Kidney capillary endothelial cell (primary cell): ENCODE measurements around the gene CDR2L.

Experiments used
- DNase-seq: peaks from one replicate; pipeline ENCODE4 v3.0.0-alpha.2; 2018; ENCODE audit warnings: low spot score

CDR2L gene

DNA sequence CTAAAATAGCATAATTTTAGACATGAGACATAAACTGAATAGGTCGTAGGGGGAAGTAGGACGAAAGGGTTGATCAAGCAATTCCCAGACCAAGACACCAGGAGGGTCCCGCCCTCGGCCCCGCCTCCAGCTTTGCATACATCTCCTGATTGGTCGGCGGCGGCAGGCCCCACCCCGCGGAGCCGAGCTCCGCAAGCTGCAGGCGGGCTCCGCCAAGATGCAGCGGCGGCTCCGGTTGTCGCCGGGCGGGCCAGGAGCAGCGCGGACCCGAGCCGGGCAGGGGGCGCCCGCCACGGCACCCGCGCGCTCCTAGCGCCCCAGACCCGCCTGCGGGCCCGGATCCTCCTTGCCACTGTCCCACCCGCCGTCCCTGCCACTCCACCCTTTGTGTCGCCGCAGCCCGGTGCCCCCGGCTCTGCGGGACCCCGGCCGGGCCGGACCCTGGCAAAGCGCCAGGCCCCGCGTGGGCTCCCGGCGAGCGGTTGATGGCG lies at the start of gene CDR2L:
Gene CDR2L, plus strand, starts transcription at position 215 of the 491 bp plus-strand sequence. CDS start 412 bp downstream, outside the sequence.
- peak; percentile 95 for DNase-seq

DNA sequence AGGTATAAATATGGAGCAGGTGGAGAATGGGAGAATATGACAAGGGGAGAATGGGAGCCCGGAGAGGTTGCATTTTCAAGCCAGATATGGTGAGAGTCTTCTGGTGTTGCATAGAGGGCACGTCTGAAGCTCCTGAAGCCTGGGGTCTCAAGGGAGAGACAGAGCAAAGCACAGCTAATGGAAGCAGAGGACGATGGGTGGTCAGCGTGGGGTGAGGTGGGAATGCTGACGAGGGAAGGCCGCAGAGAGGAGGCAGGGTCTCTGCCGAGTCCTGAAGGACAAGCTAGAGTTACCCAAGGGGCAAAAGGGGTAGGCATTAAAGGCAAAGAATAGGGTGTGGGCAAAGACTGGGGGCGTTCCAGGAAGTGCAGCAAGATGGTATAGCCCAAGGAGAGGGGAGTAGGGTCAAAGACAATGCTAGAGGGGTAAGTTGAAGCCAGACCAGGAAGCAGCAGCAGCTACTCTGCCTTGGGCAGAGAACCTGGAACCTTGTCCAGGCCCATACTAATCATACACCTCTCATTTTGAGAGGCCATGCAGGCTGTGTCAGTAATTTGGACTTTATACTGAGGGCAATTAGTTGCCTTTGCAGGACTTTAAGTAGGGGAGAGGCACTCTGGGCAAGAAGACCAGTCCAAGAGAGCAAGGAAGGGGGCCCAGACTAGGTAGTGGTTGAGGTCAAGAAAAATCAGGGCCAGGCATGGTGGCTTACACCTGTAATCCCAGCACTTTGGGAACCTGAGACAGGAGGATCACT lies 49.1 kb upstream of the CDR2L start:
- no peak for DNase-seq

DNA sequence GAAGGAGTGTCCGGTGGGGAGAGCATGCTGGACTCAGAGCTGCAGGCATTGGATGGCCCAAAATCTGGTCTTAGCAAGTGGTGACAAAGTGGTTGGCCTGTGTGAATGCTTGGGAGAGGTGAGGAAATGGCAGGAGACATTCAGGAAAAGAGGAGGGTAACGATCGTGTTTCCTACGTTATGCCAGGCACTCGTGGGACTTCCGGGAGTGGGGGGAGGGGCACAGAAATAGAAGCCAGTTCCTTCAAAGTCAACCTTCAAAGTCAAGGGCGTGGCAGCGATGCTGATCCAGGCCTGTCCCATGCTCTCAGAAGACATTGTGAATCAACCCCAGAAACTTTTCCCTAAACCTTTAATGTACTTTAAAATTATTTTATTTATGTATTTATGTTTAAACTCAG lies 47.9 kb upstream of the CDR2L start:
- no peak for DNase-seq

DNA sequence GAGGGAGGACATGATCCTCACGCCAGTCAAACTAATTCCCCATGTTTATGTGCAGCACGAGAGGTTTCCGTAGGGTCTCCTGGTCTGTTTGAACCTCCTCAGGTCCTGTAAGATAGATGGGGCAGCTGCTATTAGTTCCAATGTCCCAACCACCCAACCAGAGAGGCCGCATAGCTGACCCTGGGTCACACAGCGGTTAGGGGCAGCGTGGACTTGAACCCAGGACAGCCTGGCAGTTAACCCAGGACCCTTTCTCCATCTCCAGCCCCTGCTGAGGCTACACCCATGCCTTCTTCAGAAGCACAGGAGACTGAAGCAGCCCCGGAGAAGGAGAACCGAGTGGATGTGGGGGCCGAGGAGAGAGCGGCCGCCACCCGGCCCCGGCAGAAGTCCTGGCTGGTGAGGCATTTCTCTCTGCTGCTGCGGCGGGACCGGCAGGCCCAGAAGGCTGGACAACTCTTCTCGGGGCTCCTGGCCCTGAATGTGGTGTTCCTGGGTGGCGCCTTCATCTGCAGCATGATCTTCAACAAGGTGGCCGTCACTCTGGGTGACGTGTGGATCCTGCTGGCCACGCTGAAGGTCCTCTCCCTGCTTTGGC lies 46.2 kb upstream of the CDR2L start:
- DNase-seq, result no peak

DNA sequence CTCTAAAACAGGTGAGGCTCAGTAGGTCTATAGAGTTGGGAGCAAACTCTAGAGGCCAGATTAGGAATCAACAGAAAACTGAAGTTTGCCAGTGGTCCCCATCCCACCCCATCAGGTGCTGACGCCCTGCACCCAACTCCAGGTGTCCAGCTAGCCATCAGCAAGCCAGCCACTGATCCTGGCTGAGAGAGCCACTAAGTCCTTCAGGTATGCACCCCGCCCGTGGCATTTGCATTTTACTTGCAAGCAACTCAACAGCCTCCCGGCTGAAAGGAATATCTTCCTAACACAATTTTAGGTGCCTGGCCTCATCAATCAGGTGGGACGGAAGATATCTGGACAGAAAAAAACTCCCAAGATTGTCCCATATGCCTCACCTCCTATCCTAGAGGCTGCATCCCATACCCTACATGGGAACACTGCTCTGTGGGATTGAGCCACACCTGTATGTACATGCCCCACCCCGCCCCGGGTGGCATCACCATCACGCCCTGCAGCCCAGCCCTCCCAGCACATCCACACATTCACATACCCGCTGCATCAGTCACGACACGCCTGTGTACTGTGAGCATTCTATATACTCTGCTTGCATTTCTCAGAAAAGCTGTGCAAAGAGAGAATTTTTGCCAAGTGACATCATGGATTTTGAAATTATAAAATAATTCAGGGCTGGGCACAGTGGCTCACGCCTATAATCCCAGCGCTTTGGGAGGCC lies 43.5 kb upstream of the CDR2L start:
- DNase-seq, result no peak

DNA sequence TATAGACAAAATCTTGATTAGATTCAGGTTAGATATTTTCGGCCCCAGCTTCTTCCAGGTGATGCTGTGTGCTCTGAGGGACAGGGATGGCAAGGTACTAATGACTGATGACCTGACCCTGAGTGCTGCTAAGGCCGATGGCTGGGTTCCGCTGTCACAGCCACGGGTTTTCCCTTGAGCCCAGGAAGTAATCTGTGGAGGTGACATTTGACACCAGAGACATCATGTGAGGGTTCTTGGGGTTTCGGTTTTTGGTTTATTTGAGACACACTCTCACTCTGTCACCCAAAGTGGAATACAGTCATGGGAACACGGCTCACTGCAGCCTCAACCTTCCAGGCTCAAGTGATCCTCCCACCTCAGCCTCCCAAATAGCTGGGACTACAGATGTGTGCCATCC lies 41.9 kb upstream of the CDR2L start:
- DNase-seq, result no peak

DNA sequence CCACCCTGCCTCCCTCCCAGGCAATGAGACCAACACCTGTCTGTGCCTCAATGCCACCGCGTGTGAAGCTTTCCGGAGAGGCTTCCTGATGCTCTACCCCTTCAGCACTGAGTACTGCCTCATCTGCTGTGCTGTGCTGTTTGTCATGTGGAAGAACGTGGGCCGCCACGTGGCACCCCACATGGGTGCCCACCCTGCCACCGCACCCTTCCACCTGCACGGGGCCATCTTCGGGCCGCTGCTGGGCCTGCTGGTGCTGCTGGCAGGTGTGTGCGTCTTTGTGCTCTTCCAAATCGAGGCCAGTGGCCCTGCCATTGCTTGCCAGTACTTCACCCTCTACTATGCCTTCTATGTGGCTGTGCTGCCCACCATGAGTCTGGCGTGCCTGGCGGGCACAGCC lies 40.8 kb upstream of the CDR2L start:
- no peak for DNase-seq

DNA sequence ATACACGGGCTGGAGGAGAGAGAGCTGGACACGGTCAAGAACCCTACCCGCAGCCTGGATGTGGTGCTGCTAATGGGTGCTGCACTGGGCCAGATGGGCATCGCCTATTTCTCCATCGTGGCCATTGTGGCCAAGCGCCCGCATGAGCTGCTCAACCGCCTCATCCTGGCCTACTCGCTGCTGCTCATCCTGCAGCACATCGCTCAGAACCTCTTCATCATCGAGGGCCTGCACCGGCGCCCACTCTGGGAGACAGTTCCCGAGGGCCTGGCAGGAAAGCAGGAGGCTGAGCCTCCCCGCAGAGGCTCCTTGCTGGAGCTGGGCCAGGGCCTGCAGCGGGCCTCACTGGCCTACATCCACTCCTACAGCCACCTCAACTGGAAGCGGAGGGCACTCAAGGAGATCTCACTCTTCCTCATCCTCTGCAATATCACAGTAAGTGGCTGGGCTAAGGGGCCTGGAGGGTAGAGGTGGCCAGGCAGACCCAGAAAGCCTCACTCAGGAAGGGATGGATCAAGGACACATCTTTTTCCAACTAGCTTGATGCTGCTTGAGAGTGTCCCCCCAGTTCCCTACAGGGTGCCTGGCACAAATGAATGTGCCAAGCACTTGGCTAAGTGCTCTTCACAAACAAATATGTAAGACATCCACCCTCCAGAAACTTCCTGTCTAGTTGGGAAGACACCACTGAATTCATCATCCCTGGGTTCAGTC lies 40.2 kb upstream of the CDR2L start:
- no peak for DNase-seq

DNA sequence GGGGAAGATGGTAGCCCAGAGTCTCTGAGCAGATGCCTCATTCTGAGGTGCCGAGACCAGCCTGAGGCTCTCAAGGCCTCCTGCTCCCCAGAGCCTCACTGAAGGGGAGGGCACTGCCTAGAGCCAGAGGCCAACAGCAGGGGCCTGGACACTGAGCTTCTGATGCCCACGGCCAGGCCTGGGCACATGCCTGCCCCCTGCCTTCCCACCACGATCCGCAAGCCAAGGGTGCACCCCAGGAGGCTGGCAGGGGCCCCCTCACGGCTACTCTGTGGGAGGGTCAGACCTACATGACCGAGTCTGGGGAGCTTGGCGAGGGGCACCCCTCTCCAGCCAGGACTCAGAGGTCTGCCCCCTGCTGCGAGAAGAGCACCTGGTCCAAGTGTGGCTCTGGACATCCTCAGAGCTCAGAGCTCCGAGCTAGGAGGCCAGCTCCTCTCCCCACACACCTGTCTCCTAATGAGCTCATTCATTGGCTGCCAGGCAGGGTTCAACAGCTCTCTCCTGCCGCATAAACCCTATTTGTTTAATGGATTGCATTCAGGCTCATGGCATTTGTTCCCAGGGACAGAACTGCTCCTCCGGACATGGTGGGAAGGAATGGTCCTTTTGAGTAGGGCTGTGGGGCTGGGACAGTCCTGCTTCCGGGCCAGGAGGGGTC lies 37.8 kb upstream of the CDR2L start:
- no peak for DNase-seq

DNA sequence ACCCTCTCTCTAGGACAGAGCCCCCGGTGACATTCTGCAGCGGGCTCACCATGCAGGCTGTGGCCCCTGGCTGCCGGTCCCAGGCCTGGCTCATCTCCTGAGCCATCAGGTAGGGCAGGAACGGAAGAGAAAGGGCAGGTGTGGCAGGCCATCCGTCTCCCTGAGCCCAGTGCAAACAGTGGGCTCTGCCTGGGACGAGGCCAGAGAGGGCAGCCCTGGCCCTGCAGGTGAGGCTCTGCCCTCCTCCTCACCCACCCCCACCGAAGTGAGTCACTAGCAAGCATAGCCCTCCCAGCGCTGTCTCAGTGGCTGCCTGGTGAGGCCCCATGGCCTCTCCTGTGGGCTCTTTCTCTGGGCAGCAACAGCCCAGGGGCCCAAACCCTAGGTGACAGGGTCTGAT lies 37.2 kb upstream of the CDR2L start:
- no peak for DNase-seq

DNA sequence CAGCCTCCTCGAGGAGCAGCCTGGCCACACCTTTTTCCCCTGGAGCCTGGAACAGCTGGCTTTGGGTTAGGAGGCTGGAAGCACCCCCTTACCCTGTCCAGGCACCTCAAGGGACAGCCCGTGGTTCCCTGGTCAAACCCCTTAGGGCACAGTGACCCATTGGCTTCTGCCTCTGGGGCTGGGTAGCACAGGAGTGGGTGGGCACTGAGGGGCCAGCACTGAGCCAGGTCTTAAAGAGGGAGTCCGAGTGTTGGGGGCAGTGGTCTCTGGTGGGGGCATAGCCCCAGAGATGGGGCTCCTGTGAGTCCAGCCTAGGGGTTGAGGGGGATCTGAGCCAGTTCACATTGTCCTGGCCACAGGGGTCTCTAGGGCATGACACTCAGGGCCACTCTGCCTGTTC lies 36.4 kb upstream of the CDR2L start:
- no peak for DNase-seq

DNA sequence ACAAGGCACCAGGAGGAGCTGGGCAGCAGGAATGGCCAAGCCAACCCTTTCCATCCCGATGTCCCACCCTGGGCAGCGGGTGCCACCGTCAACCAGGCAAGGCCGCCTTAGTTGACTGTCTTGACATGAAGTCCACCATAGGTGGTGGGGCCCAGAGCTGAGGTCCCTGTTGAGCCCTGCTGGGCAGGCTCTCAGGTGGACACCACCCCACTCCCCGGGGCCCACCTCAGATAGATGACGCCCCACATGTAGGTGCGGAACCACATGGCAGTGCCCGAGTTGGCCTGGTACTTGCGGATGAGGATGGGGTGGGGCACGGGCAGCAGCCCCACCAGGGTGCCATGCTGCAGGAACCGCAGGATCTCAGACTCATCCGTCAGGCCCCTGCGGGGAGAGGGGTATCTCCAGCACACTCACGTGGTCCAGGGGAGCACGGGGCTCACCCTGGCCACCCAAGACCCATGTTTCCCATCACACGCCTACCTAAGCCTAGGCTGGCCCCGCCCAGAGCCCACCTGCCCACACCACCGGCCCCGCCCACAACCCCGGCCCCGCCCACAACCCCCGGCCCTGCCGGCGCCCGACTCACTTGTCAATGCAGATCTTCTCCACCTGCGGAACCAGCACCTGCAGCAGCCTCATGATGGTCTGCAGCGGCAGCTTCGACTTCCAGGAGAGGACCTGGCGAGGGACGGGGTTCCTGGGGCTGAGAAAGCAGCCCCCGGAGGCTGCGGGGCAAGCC lies 35.6 kb upstream of the CDR2L start:
- no peak for DNase-seq

DNA sequence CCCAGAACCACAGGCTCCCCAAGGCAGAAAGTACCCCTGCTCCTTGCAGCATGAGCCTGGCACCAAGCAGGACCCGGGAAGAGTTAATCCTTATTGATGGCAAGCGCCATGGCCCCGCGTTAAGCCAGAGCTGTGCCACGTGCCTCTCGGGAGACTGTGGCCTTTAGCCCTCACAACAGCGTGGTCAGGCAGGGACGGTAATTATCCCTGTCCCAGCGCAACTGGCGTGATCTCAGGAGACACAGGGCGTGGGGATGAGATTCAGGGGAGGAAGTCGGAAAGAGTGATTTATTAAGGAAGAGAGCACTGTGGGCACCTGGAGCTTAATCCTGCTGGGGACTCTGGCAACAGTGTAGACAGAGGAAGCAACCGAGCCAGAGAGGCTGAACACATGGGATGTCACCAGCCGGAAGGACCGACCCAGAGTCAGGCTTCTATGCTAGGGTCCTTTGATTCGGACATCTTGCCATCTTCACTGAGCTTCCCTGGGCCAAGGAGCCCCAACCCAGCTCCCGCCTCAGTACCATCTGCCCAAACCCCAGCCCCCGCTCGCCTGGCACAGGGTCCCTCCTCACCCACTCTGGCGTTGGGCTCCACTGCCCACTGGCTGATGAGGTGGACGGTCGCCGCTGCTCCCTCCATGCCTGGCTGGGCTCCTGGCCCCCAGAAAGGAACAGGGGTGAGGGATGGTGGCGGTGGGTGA lies 34.9 kb upstream of the CDR2L start:
- no peak for DNase-seq

DNA sequence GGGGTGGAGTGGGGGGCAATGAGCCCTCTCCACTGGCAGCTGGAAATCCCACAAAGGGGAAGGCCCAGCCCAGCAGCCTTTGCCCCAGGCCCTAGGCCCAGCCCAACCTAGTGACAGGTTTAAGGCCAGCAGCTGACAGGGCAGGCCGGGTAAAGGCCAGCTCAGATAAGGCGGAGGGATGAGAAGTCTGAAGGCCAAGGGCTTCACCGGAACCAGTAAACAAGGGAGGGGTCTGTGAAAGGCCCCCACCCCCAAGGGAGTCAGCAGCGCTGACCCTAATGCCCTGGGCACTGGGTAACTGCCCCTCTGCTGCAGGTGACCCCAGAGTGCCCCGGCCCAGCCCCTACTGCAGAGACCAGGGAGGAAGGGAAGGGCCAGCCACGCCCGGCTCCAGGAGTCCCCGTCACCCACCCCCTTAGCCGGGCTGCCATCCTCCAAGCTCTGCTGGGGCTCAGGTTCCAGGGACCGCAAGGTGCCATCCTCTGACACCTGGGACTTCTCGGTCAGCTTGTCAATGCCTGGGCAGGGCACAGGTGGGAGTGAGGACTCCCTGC lies 34.2 kb upstream of the CDR2L start:
- DNase-seq, result no peak

DNA sequence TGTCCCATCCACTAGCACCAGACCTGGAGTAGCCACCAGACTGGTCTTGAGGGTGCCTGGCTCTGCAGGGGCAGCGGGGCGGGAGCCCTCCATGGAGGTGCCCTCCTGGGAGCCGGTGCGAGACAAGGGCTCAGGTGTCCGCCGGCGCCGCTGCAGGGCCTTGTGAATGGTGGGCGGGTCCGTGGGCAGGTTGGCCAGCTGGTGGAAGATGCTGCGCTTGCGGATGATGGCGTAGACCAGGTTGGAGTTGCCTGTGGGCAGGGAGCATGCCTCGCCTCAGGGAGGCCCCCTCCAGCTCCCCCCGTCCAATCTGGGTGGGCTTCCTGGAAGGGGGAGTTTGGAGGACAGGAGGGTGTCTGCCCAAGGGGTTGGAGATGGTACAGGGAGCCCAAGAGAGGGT lies 33.3 kb upstream of the CDR2L start:
- no peak for DNase-seq

DNA sequence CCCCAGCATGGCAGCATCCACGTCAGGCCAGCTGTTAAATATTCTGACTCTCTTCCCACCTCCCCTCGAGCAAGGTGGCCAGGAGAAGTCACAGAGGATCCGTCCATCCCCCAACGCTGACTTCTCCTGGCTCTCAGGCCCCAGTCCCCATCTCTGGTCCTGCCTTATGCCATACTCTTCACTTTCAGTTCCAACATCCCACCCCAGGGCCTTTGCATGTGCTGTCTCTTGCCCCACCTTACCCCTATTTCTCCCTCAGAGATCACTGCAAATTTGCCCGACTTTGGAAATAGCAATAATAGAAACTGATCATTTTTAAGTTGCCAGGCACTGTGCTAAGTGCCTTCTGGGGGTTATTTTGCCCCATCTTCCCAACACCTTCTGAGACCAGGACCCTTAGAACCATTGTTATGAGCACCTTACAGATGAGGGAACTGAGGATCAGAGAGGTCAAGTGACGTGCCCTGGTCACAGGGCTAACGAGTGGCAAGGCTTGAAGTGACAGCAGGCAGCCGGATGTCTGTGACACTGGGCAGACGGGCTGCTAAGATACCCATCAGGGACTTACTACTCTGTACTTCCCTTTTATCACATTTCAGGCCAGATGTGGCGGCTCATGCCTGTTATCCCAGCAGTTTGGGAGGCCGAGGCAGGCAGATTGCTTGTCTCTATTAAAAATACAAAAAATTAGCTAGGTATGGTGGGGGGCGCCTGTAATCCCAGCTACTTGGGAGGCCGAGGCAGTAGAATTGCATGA lies 32.6 kb upstream of the CDR2L start:
- no peak for DNase-seq

DNA sequence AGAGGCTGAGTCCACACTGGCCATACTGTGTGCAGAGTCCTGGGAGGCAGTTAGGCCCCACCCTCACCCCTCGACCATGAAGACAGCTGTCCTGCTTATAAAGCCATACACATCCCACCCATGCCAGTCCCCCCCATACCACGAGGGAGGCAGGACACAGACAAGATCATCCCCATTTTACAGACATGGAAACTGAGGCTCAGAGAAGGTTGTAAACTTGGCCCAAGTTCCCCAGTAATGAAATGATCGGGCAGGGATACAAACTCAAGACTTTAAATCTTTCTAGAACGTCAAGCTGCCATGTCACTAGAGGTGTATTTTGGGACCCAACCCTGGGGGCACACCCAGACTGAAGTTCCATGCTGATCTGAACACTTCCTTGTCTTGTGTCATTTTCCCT lies 31.3 kb upstream of the CDR2L start:
- DNase-seq, result no peak

DNA sequence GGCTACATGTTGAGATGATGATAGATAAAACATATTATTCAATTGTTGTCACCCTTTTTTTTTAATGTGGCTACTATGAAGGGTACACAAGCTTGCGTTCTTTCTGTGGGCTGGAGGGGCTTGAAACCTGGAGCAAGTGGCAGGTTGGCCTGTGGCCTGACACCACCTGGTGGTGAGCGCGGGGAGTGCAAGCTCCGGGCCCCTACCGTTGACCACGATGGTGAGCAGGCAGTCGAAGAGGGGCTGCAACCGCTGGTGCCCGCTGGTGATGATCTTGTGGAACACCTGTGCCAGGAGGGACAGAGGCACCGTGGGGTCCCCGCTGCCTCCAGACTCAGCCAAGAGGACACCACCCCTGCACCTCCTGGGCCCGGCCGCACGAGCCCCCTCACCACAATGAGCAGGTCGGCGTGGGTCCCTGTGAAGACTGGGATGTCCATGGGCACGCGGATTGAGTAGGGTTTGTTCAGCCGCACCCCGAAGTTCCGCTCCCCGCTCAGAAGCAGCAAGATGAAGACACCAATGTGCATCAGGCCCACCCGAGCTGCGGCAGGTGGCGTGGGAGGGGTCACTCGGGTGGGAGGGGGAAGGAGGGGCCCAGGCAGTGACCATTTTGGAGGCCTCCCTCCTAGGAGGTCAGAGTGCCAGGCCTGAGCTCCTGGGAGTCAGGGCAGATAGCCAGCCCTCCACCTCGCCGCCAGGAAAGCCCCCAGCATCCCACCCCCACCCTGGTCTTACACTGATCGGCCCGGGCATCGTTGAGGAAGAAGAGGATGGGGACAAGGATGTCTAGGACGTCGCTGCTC lies 29.3 kb upstream of the CDR2L start:
- DNase-seq, result peak; percentile 54
